Erythroblast (primary cell): ENCODE measurements around the gene MRPL1.

ENCODE experiments used
- GATA1 ChIP-seq: IDR thresholded peaks from 2 replicates; pipeline ENCODE4 v1.6.1; 2011; ENCODE audit warnings: low read depth, mild to moderate bottlenecking, control low read depth, low read length, moderate library complexity
- POLR2A ChIP-seq: IDR thresholded peaks from 2 replicates; pipeline ENCODE4 v1.6.1; 2011; ENCODE audit warnings: mild to moderate bottlenecking, low read length

- no peak for TF ChIP-seq POLR2A
- no peak for TF ChIP-seq GATA1
Observed at GRCh38 chr4:77905651-77906263, 43.1 kb downstream of the MRPL1 start.
